Uterus (tissue), 4 donors: Measurements from ENCODE around the gene ADAMTS10. TPM values are rescaled to one million over a fixed set of nuclear protein-coding genes. Genes with fewer than 3 reads are reported as not detected.
A peak's percentile ranks its signal among the peaks of the same experiment; 100 is the strongest.

ENCODE experiments used
- DNase-seq, 2 donors: peaks; one replicate each; pipeline ENCODE4 v3.0.0-alpha.2; 2019 to 2020
- H3K27ac ChIP-seq, 2 donors: fragments of 200-600 bp; sonication (generic); 1 replicate in 1 of 2; 2 replicates in 1 of 2; pipeline ENCODE4 v1.5.1; 2016 to 2018
- H3K27me3 ChIP-seq, 2 donors: fragments of 200-600 bp; sonication (generic); one replicate each; pipeline ENCODE4 v1.5.1; 2018 to 2019; ENCODE audit warnings: control low read depth in 1 of 2
- H3K36me3 ChIP-seq, 2 donors: fragments of 200-600 bp; sonication (generic); one replicate each; pipeline ENCODE4 v1.5.1; 2019; ENCODE audit warnings: control low read depth in 1 of 2
- H3K4me1 ChIP-seq, 2 donors: fragments of 200-600 bp; sonication (generic); one replicate each; pipeline ENCODE4 v1.5.1; 2018 to 2019; ENCODE audit warnings: control low read depth in 1 of 2
- H3K4me3 ChIP-seq, 2 donors: fragments of 200-600 bp; sonication (generic); 1 replicate in 1 of 2; 2 replicates in 1 of 2; pipeline ENCODE4 v1.5.1; 2018 to 2019; ENCODE audit warnings: mild to moderate bottlenecking in 1 of 2
- H3K9me3 ChIP-seq, 2 donors: fragments of 200-600 bp; sonication (generic); one replicate each; pipeline ENCODE4 v1.5.1; 2019; ENCODE audit warnings: control low read depth in 1 of 2
- POLR2A ChIP-seq, 2 donors: fragments of 450-650 bp; IDR thresholded peaks; one replicate each; pipeline ENCODE4 v1.6.1; 2016; ENCODE audit warnings: antibody characterized with exemption in 2 of 2, mild to moderate bottlenecking in 1 of 2, moderate library complexity in 1 of 2
- intact Hi-C: fragments of 100-400 bp; cut with DNase I; formaldehyde crosslinking; loops from one replicate; pipeline ENCODE4 v1.15.1; 2023; ENCODE audit warnings: low total_unique reads
- total RNA-seq, 4 donors: library from RNA; depleted of rRNA in 3 of 4; stranded (reverse); fragments of >200 nt in 3 of 4; gene quantifications; one replicate each; pipeline versions ENCODE4 v1.1.0 to v1.2.4, GENCODE V29; 2014 to 2023
- TF ChIP-seq, protein P1 (sequence below), 4 experiments: fragments of 200-600 bp in 2 of 4; fragments of 450-650 bp in 2 of 4; sonication (generic) in 2 of 4; IDR thresholded peaks; one replicate each; pipeline ENCODE4 v1.5.1; 2016 to 2019; ENCODE audit warnings: antibody characterized with exemption in 4 of 4, mild to moderate bottlenecking in 2 of 4, moderate library complexity in 1 of 4
- donor health status: DM: yes; HTN: yes; CAD: no.

ADAMTS10 gene
- total RNA-seq: 10 to 100 TPM; 13.2 to 70.4 (median 52.7) TPM

DNA sequence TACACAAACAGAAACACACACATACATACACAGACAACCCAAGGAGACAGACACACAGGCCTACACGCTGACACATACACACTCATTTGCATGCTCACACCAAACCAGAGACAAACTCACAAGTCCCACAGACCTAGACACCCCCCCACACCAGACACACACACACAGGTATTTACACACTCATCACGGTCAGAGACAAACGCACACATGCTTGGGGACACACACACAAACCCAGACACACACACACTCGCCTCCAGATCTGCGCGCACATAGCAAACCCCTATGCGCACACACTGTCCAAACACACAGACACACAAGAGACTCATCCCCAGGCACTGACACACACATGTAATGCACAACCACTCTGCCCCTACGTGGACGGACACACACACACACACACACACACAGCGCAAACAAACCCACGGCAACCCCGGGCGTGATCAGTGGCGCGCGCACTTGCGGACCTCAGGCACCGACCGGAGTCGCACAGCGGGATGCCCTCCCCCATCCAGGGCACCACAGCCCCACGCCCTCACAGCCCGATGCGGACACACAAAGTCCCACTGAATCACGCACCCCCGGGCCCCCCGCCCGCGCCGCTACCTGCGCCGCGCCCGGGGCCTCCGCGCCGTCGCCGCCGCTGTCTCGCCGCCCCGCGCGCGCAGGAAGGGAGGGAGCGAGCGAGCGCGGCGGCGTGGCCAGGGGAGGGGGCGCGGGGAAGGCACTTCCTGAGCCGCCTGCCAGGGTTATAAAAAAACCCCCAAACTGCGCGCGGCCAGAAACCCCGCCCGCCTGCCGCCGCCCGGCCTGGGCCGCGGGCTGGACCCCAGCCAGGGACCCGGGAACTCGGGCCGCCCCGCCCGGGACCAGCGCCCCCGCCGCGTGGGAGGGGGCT, at the start of gene ADAMTS10:
Gene ADAMTS10, minus strand, starts transcription at position 675 of the 895 bp plus-strand sequence. CDS start 5,005 bp downstream, outside the sequence.
- peak within 1 kb of the TSS; percentile 88 to 92 for H3K27ac ChIP-seq
- TF ChIP-seq, protein P1, sequence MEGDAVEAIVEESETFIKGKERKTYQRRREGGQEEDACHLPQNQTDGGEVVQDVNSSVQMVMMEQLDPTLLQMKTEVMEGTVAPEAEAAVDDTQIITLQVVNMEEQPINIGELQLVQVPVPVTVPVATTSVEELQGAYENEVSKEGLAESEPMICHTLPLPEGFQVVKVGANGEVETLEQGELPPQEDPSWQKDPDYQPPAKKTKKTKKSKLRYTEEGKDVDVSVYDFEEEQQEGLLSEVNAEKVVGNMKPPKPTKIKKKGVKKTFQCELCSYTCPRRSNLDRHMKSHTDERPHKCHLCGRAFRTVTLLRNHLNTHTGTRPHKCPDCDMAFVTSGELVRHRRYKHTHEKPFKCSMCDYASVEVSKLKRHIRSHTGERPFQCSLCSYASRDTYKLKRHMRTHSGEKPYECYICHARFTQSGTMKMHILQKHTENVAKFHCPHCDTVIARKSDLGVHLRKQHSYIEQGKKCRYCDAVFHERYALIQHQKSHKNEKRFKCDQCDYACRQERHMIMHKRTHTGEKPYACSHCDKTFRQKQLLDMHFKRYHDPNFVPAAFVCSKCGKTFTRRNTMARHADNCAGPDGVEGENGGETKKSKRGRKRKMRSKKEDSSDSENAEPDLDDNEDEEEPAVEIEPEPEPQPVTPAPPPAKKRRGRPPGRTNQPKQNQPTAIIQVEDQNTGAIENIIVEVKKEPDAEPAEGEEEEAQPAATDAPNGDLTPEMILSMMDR (IDR thresholded peaks at IDR 0.05): no peak
- peak in 1 of 2 donors; percentile 41 for TF ChIP-seq POLR2A (IDR thresholded peaks at IDR 0.05)
- H3K9me3 ChIP-seq: no peaks in the 10 kb centered on the region
- peak within 1 kb of the TSS; percentile 58 to 72 for H3K4me3 ChIP-seq
- H3K27me3 ChIP-seq: no peaks in the 10 kb centered on the region
- peaks cover 5 to 15% of the 10 kb centered on the region in 2 donors for H3K4me1 ChIP-seq
- intact Hi-C loops: no loop called here
- no peaks in the 10 kb centered on the region for H3K36me3 ChIP-seq
- peak; percentile 45 to 51 for DNase-seq

DNA sequence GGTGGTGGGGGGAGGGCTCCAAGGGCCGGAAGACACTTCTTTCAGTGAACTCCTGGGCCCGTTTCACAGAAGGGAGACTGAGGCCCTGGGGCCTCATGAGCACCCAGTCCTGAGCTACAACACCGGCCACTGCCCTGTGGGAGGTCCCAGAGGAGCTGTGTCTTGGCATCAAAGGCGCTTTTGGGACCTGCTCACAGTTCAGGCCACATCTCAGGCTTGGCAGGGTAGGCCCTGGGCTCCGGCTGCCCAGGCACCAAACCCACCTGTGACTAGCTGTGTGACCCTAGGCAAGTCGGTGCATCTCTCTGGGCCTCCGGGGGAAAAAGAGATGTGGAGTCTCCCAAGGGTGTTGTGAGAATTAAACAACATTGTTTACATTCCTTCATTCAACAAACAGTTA, 49.4 kb upstream of the ADAMTS10 start:
- no peaks in the 10 kb centered on the region for H3K9me3 ChIP-seq
- TF ChIP-seq, protein P1 (IDR thresholded peaks at IDR 0.05): no peak
- no peak for TF ChIP-seq POLR2A (IDR thresholded peaks at IDR 0.05)
- H3K4me1 ChIP-seq: no peaks in the 10 kb centered on the region
- H3K36me3 ChIP-seq: no peaks in the 10 kb centered on the region
- H3K4me3 ChIP-seq: no peak overlapping the region
- H3K27me3 ChIP-seq: no peaks in the 10 kb centered on the region
- no peak for DNase-seq
- H3K27ac ChIP-seq: no peak overlapping the region
- intact Hi-C loops: loop anchor here (5.0 kb wide), 1 partner anchor 422 kb away; no protein-coding TSS in a partner anchor

DNA sequence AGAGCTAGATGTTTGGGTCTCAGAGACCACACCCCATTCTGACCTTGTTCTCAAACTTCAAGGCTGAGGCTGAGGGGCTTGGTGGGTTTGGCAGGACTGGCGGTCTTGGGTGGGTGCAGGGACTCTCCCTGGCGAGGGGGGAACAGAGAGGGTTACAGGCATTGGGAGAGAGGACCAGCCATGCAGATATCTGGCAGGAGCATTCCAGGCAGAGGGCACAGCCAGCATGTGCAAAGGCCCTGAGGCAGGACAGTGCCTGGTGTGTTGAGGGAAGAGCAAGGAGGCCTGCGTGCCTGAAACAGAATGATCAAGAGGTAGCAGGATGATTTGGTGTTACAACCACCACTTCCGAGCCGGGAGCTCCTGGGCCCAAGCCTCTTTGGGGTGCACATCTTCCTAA, 47.4 kb upstream of the ADAMTS10 start:
- Histone ChIP-seq H3K27ac (no peak overlapping the region), H3K27me3 (no peaks in the 10 kb centered on the region), H3K9me3 (no peaks in the 10 kb centered on the region), H3K4me1 (no peaks in the 10 kb centered on the region), H3K4me3 (no peak overlapping the region), H3K36me3 (no peaks in the 10 kb centered on the region)
- no peak for TF ChIP-seq POLR2A (IDR thresholded peaks at IDR 0.05)
- TF ChIP-seq, protein P1 (IDR thresholded peaks at IDR 0.05): no peak
- no peak for DNase-seq
- intact Hi-C loops: loop anchor here (5.0 kb wide), 1 partner anchor 424 kb away; no protein-coding TSS in a partner anchor

DNA sequence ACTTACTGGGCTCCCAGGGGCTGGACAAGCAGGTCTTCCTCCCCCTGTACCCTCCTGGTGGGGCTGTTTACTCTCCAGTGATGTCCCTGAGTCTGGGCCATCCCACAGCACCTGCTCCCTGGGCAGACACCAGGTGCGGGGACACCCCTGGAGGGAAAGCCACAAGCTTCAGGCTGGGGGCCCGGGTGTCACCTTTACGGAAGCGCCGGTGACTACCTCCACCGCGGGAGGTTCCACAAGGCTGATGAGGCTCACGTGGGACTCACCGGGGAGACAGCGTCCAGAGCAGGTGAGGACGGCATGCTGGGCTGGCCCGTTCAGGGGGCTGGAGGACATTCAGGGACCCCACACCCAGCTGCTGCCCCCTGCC, 44.8 kb upstream of the ADAMTS10 start:
- TF ChIP-seq, protein P1 (IDR thresholded peaks at IDR 0.05): no peak
- no peak for TF ChIP-seq POLR2A (IDR thresholded peaks at IDR 0.05)
- no peaks in the 10 kb centered on the region for H3K4me1 ChIP-seq
- no peaks in the 10 kb centered on the region for H3K27me3 ChIP-seq
- intact Hi-C loops: loop anchor here (5.0 kb wide), 1 partner anchor 427 kb away; no protein-coding TSS in a partner anchor
- H3K36me3 ChIP-seq: no peaks in the 10 kb centered on the region
- no peak overlapping the region for H3K4me3 ChIP-seq
- no peak for DNase-seq
- no peak overlapping the region for H3K27ac ChIP-seq
- H3K9me3 ChIP-seq: no peaks in the 10 kb centered on the region
